GM10248 (cell line): ENCODE results near the gene TAS2R43.
"Not testable (repeated sequence)": the region's sequence is repeated elsewhere in the genome, so short reads cannot be mapped to it uniquely, and the experiment has no call there.

Experiments
- CTCF ChIA-PET: fragments of 300-600 bp; sonication (Branson Sonifier 250); formaldehyde crosslinking; extraction: SDS; loops from one replicate; lab custom pipeline; 2021; ENCODE audit warnings: antibody characterized with exemption; lab: Yijun Ruan, JAX
- POLR2A ChIA-PET: fragments of 350-650 bp; sonication (Branson Sonifier 250); formaldehyde crosslinking; extraction: SDS; loops from one replicate; lab custom pipeline; 2020; ENCODE audit warnings: antibody characterized with exemption; lab: Yijun Ruan, JAX
- DNase-seq: peaks from one replicate; pipeline ENCODE4 v3.0.0; 2012; ENCODE audit errors: extremely low spot score
- CTCF ChIP-seq: IDR thresholded peaks from 2 replicates; pipeline ENCODE4 v1.5.1; 2012; ENCODE audit warnings: mild to moderate bottlenecking, low read depth; ENCODE audit errors: extremely low read depth, missing control alignments, control extremely low read depth

Gene TAS2R43

DNA sequence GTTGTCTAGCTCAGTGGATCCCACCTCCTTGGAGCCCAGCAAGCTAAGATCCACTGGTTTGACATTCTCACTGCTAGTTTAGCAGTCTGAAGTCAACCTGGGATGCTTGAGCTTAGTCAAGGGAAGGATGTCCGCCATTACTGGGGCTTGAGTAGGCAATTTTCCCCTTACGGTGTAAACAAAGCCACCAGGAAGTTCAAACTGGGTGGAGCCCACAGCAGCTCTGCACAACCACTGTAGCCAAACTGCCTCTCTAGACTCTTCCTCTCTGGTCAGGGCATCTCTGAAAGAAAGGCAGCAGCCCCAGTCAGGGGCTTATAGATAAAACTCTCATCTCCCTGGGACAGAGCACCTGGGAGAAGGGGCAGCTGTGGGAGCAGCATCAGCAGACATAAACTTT lies 16.7 kb upstream of the TAS2R43 start:
- CTCF ChIA-PET, result interaction anchor here (1.0 to 2.0 kb wide), 2 partner anchors 12 to 15 kb away, joined by 3 to 5 read pairs; no protein-coding TSS in a partner anchor
- POLR2A ChIA-PET, result no interaction called here
- DNase-seq, result no peak
- no peak for TF ChIP-seq CTCF

GRCh38 chr12:11107719-11108118 lies 15.6 kb upstream of the TAS2R43 start:
- POLR2A ChIA-PET, result no interaction called here
- TF ChIP-seq CTCF, result no peak
- CTCF ChIA-PET, result interaction anchor here (1.3 to 2.0 kb wide), 2 partner anchors 13 to 45 kb away, joined by 3 to 5 read pairs; no protein-coding TSS in a partner anchor
- DNase-seq, result no peak

GRCh38 chr12:11106288-11106687 lies 14.2 kb upstream of the TAS2R43 start:
- CTCF ChIA-PET, result interaction anchor here (1.3 kb wide), 1 partner anchor 46 kb away, joined by 3 read pairs; no protein-coding TSS in a partner anchor
- POLR2A ChIA-PET, result no interaction called here
- no peak for TF ChIP-seq CTCF

GRCh38 chr12:11105546-11105945 lies 13.4 kb upstream of the TAS2R43 start:
- ChIA-PET CTCF (no interaction called here), POLR2A (no interaction called here)
- no peak for TF ChIP-seq CTCF
- no peak for DNase-seq

More at GRCh38 chr12:11106288-11106687, 14.2 kb upstream of the TAS2R43 start:
- no peak for DNase-seq

DNA sequence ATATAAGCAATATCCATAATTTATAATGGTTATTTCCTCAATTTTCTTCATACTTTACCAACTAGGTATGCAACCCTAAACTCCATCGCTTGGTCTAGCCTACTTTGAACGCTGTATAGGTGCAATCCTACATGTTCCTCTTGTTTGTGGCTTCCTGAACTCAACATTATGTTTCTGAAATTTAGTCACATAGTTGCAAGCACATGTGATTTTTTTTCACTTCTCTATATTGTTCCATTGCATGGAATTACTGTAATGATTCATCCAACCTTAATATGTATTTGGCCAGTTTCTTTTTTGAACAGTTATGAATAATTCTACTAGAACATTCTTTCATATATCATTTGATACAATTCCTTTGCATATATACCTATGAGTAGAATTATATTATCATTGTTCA lies 2.8 kb upstream of the TAS2R43 start:
- CTCF ChIA-PET, DNase-seq, POLR2A ChIA-PET: not testable (repeated sequence)

- DNase-seq, result no peak
- ChIA-PET POLR2A (no interaction called here), CTCF (interaction anchor here (1.4 kb wide), 1 partner anchor 10 kb away, joined by 3 read pairs; no protein-coding TSS in a partner anchor)
- no peak for TF ChIP-seq CTCF
Measured at GRCh38 chr12:11089246-11089645, 2.9 kb downstream of the TAS2R43 start.

DNA sequence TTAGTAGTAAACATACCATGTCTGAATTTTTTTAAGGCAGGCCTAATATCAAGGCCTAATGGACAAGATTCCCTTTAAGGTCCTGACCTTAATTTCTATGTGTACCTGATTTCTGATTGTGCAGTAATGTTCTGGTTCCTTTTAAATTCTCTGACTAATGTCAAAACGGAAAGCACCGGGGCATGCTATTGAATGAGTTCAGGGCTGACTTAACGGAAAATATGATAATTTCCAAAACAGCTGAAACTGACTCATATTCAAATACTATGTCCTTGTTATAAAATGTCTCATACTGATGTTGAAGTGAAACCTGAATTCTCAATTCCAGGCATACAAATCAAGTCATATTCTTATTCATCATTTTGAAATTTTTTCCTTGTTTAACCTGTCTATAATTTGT lies 6.7 kb downstream of the TAS2R43 start:
- no peak for DNase-seq
- POLR2A ChIA-PET, result no interaction called here
- TF ChIP-seq CTCF, result no peak
- CTCF ChIA-PET, result interaction anchor here (1.1 kb wide), 1 partner anchor 29 kb away, joined by 3 read pairs; no protein-coding TSS in a partner anchor
